ENCODE measurements around the gene TCF4. TPM values are rescaled to one million over a fixed set of nuclear protein-coding genes. Genes with fewer than 3 reads are reported as not detected.

The TCF4 gene
- total RNA-seq, 1 donor, result 84.6 TPM

- TF ChIP-seq CTCF (IDR thresholded peaks at IDR 0.05; ENCODE audit: insufficient read depth, low read depth, low read length), result no peak
- DNase-seq (ENCODE audit: low read depth), result no peak
- H3K4me3 ChIP-seq (ENCODE audit: low read depth, low read length), result no peak overlapping the region
These were observed 222.7 kb downstream of the TCF4 start for GRCh38 chr18:55365342-55365741.

- no peak for TF ChIP-seq CTCF (IDR thresholded peaks at IDR 0.05; ENCODE audit: insufficient read depth, low read depth, low read length)
- no peak for DNase-seq (ENCODE audit: low read depth)
- no peak overlapping the region for H3K4me3 ChIP-seq (ENCODE audit: low read depth, low read length)
These were observed 225.7 kb downstream of the TCF4 start for GRCh38 chr18:55362303-55362702.

- TF ChIP-seq CTCF (IDR thresholded peaks at IDR 0.05; ENCODE audit: insufficient read depth, low read depth, low read length), result no peak
- no peak overlapping the region for H3K4me3 ChIP-seq (ENCODE audit: low read depth, low read length)
These were observed 226.3 kb downstream of the TCF4 start for GRCh38 chr18:55361492-55362250.

GRCh38 chr18:55360061-55360460, 227.9 kb downstream of the TCF4 start:
- no peak for DNase-seq (ENCODE audit: low read depth)
- no peak for TF ChIP-seq CTCF (IDR thresholded peaks at IDR 0.05; ENCODE audit: insufficient read depth, low read depth, low read length)
- H3K4me3 ChIP-seq (ENCODE audit: low read depth, low read length), result no peak overlapping the region

More at GRCh38 chr18:55361492-55362250, 226.3 kb downstream of the TCF4 start:
- DNase-seq (ENCODE audit: low read depth), result no peak

GRCh38 chr18:55356815-55357214, 231.2 kb downstream of the TCF4 start:
- TF ChIP-seq CTCF (IDR thresholded peaks at IDR 0.05; ENCODE audit: insufficient read depth, low read depth, low read length), result no peak
- no peak for DNase-seq (ENCODE audit: low read depth)
- H3K4me3 ChIP-seq (ENCODE audit: low read depth, low read length), result no peak overlapping the region

- TF ChIP-seq CTCF (IDR thresholded peaks at IDR 0.05; ENCODE audit: insufficient read depth, low read depth, low read length), result no peak
These were observed 232.8 kb downstream of the TCF4 start for GRCh38 chr18:55355223-55355622.

GRCh38 chr18:55354795-55355194, 233.2 kb downstream of the TCF4 start:
- no peak for TF ChIP-seq CTCF (IDR thresholded peaks at IDR 0.05; ENCODE audit: insufficient read depth, low read depth, low read length)
- no peak overlapping the region for H3K4me3 ChIP-seq (ENCODE audit: low read depth, low read length)
- DNase-seq (ENCODE audit: low read depth), result peak; percentile 37

More at GRCh38 chr18:55355223-55355622, 232.8 kb downstream of the TCF4 start:
- H3K4me3 ChIP-seq (ENCODE audit: low read depth, low read length), result no peak overlapping the region
- no peak for DNase-seq (ENCODE audit: low read depth)
